Large intestine (tissue), 3 donors: ENCODE results near the gene EXOSC3. TPM values are rescaled to one million over a fixed set of nuclear protein-coding genes. Genes with fewer than 3 reads are reported as not detected.
"Not testable (repeated sequence)": the region's sequence is repeated elsewhere in the genome, so short reads cannot be mapped to it uniquely, and the experiment has no call there.

Source experiments
- DNase-seq, 2 donors: peaks; one replicate each; pipeline versions ENCODE4 v3.0.0 to v3.0.0-alpha.2; 2013
- H3K27ac ChIP-seq: one replicate; pipeline ENCODE4 v1.5.1; 2013; ENCODE audit warnings: low read length
- H3K27me3 ChIP-seq: 2 replicates; pipeline ENCODE4 v1.6.1; 2013; ENCODE audit warnings: low read length; ENCODE audit not compliant: control insufficient read depth, insufficient read depth
- H3K36me3 ChIP-seq: 2 replicates; pipeline ENCODE4 v1.6.1; 2013; ENCODE audit warnings: low read length; ENCODE audit not compliant: control insufficient read depth, insufficient read depth
- H3K4me1 ChIP-seq: one replicate; pipeline ENCODE4 v1.6.1; 2013; ENCODE audit warnings: low read length; ENCODE audit not compliant: control insufficient read depth, insufficient read depth
- H3K4me3 ChIP-seq: one replicate; pipeline ENCODE4 v1.5.1; 2013; ENCODE audit warnings: low read length
- H3K9me3 ChIP-seq: one replicate; pipeline ENCODE4 v1.6.1; 2013; ENCODE audit warnings: mild to moderate bottlenecking, low read depth, low read length, moderate library complexity; ENCODE audit not compliant: control insufficient read depth
- WGBS: methylation state at CpG from one replicate; pipeline ENCODE4 v1.1.5; 2013; ENCODE audit warnings: low lambda C conversion rate; ENCODE audit not compliant: insufficient coverage; 5-methylcytosine and 5-hydroxymethylcytosine counted together
- polyA plus RNA-seq: library from polyadenylated mRNA; unstranded; fragments of 120-200 nt; gene quantifications from one replicate; pipeline ENCODE4 v1.2.1, GENCODE V29; 2013

Gene EXOSC3
- polyA plus RNA-seq, 1 donor: 33.6 TPM

GRCh38 chr9:37784291-37784615 lies 611 bp downstream of the EXOSC3 start:
- peak in 1 of 2 donors; percentile 17 for DNase-seq
- Histone ChIP-seq H3K27ac (peak overlapping the region; percentile 74), H3K4me1 (peaks cover 3% of the 10 kb centered on the region), H3K27me3 (peaks cover 10% of the 10 kb centered on the region), H3K4me3 (peak overlapping the region; percentile 80), H3K9me3 (peaks cover 8% of the 10 kb centered on the region), H3K36me3 (peaks cover 30% of the 10 kb centered on the region)
- no CpG with 5 or more reads among the region's 6 CpGs for WGBS

GRCh38 chr9:37778534-37778933 lies 6.3 kb downstream of the EXOSC3 start:
- no peak for DNase-seq
- Histone ChIP-seq H3K4me1 (no peaks in the 10 kb centered on the region), H3K4me3 (no peak overlapping the region), H3K27me3 (no peaks in the 10 kb centered on the region), H3K9me3 (no peaks in the 10 kb centered on the region), H3K36me3 (peaks cover 71% of the 10 kb centered on the region), H3K27ac (no peak overlapping the region)
- WGBS: 60% methylated on average over 1 of the region's 2 CpGs

- WGBS: no CpG with 5 or more reads among the region's 5 CpGs
- Histone ChIP-seq H3K27ac (no peak overlapping the region), H3K9me3 (no peaks in the 10 kb centered on the region), H3K36me3 (peaks cover 67% of the 10 kb centered on the region), H3K4me1 (no peaks in the 10 kb centered on the region), H3K4me3 (no peak overlapping the region), H3K27me3 (no peaks in the 10 kb centered on the region)
- no peak for DNase-seq
Measured at GRCh38 chr9:37776328-37776727, 8.5 kb downstream of the EXOSC3 start.

- H3K9me3 ChIP-seq: no peaks in the 10 kb centered on the region
Measured at GRCh38 chr9:37775216-37775919, 9.5 kb downstream of the EXOSC3 start.

GRCh38 chr9:37769995-37770394 lies 14.9 kb downstream of the EXOSC3 start:
- H3K36me3 ChIP-seq: peaks cover 38% of the 10 kb centered on the region
- WGBS: no CpG with 5 or more reads among the region's 3 CpGs

More at GRCh38 chr9:37775216-37775919, 9.5 kb downstream of the EXOSC3 start:
- H3K4me3 ChIP-seq: no peak overlapping the region
- H3K27me3 ChIP-seq: no peaks in the 10 kb centered on the region
- no CpG with 5 or more reads among the region's 1 CpG for WGBS
- no peaks in the 10 kb centered on the region for H3K4me1 ChIP-seq
- no peak overlapping the region for H3K27ac ChIP-seq
- peaks cover 61% of the 10 kb centered on the region for H3K36me3 ChIP-seq
- no peak for DNase-seq

GRCh38 chr9:37769306-37769705 lies 15.6 kb downstream of the EXOSC3 start:
- no CpG with 5 or more reads among the region's 5 CpGs for WGBS
- Histone ChIP-seq H3K4me1 (no peaks in the 10 kb centered on the region), H3K4me3 (no peak overlapping the region), H3K27ac (no peak overlapping the region), H3K9me3 (no peaks in the 10 kb centered on the region), H3K36me3 (peaks cover 38% of the 10 kb centered on the region), H3K27me3 (no peaks in the 10 kb centered on the region)
- DNase-seq: no peak

More at GRCh38 chr9:37769995-37770394, 14.9 kb downstream of the EXOSC3 start:
- Histone ChIP-seq H3K27me3 (no peaks in the 10 kb centered on the region), H3K9me3 (no peaks in the 10 kb centered on the region), H3K4me3 (no peak overlapping the region), H3K4me1 (no peaks in the 10 kb centered on the region), H3K27ac (no peak overlapping the region)
- DNase-seq: no peak

- not testable (repeated sequence) for H3K27ac ChIP-seq, H3K27me3 ChIP-seq, DNase-seq, H3K4me3 ChIP-seq, H3K9me3 ChIP-seq
- peaks cover 10% of the 10 kb centered on the region for H3K4me1 ChIP-seq
- peaks cover 17% of the 10 kb centered on the region for H3K36me3 ChIP-seq
- no CpG with 5 or more reads among the region's 6 CpGs for WGBS
Measured at GRCh38 chr9:37765263-37765662, 19.6 kb downstream of the EXOSC3 start.

GRCh38 chr9:37761511-37761910 lies 23.4 kb downstream of the EXOSC3 start:
- Histone ChIP-seq H3K27ac (peak overlapping the region; percentile 81), H3K27me3 (no peaks in the 10 kb centered on the region)
- DNase-seq: peak in 1 of 2 donors; percentile 62

GRCh38 chr9:37760416-37761161 lies 24.3 kb downstream of the EXOSC3 start:
- Histone ChIP-seq H3K36me3 (peaks cover 6% of the 10 kb centered on the region), H3K9me3 (no peaks in the 10 kb centered on the region), H3K4me1 (peaks cover 13% of the 10 kb centered on the region), H3K27me3 (no peaks in the 10 kb centered on the region), H3K4me3 (no peak overlapping the region), H3K27ac (peak overlapping the region; percentile 81)
- DNase-seq: peak; percentile 49 to 79
- WGBS: 100% methylated on average over 1 of the region's 7 CpGs

More at GRCh38 chr9:37761511-37761910, 23.4 kb downstream of the EXOSC3 start:
- Histone ChIP-seq H3K4me3 (no peak overlapping the region), H3K9me3 (no peaks in the 10 kb centered on the region), H3K4me1 (peaks cover 13% of the 10 kb centered on the region), H3K36me3 (peaks cover 6% of the 10 kb centered on the region)
- no CpG with 5 or more reads among the region's 3 CpGs for WGBS

- DNase-seq: no peak
- H3K27me3 ChIP-seq: no peaks in the 10 kb centered on the region
- WGBS: no CpG with 5 or more reads among the region's 3 CpGs
- peaks cover 2% of the 10 kb centered on the region for H3K36me3 ChIP-seq
- peaks cover 19% of the 10 kb centered on the region for H3K4me1 ChIP-seq
- H3K27ac ChIP-seq: no peak overlapping the region
- H3K9me3 ChIP-seq: no peaks in the 10 kb centered on the region
- no peak overlapping the region for H3K4me3 ChIP-seq
Measured at GRCh38 chr9:37758747-37759146, 26.1 kb downstream of the EXOSC3 start.
